Measurements from ENCODE around the gene TRIP13.

The TRIP13 gene

DNA sequence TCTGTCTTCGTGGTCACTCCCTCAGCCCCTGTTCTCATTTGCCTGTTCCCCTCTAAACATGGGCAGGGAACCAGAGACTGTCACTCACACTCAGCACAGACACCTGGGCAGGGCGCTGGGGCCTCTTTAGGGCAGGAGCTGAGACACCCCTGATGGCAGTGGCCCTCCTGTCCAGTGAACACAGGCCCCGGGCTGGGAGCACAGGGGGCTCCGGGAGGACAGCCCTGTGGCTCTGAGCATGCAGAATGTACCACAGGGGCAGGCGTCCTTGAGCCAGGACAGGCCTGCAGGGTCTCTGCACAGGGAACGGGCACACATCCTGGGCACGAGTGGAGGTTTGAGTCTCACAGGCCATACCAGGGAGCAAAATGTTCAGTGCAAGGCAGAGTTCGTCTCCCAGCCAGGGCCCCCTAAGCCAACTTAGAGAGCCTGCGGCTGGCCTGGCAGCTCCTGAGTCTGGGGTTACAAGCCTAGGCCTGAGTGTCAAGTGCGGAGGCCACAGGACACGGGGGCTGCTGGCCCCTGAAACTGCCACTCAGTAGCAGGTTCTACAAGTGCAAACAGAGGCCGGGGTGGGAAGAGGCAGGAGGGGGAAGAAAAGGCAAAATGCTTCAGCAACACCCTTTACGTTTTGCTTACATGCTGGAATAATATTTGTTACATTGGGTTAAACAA, 60.0 kb downstream of the TRIP13 start:
- no peak overlapping the region for H3K4me3 ChIP-seq (ENCODE audit: low read depth, low read length)
- no peak for DNase-seq (ENCODE audit: low read depth)
- TF ChIP-seq, protein P1, sequence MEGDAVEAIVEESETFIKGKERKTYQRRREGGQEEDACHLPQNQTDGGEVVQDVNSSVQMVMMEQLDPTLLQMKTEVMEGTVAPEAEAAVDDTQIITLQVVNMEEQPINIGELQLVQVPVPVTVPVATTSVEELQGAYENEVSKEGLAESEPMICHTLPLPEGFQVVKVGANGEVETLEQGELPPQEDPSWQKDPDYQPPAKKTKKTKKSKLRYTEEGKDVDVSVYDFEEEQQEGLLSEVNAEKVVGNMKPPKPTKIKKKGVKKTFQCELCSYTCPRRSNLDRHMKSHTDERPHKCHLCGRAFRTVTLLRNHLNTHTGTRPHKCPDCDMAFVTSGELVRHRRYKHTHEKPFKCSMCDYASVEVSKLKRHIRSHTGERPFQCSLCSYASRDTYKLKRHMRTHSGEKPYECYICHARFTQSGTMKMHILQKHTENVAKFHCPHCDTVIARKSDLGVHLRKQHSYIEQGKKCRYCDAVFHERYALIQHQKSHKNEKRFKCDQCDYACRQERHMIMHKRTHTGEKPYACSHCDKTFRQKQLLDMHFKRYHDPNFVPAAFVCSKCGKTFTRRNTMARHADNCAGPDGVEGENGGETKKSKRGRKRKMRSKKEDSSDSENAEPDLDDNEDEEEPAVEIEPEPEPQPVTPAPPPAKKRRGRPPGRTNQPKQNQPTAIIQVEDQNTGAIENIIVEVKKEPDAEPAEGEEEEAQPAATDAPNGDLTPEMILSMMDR (conservative IDR thresholded peaks at IDR 0.05; ENCODE audit: low read depth, low read length): no peak

DNA sequence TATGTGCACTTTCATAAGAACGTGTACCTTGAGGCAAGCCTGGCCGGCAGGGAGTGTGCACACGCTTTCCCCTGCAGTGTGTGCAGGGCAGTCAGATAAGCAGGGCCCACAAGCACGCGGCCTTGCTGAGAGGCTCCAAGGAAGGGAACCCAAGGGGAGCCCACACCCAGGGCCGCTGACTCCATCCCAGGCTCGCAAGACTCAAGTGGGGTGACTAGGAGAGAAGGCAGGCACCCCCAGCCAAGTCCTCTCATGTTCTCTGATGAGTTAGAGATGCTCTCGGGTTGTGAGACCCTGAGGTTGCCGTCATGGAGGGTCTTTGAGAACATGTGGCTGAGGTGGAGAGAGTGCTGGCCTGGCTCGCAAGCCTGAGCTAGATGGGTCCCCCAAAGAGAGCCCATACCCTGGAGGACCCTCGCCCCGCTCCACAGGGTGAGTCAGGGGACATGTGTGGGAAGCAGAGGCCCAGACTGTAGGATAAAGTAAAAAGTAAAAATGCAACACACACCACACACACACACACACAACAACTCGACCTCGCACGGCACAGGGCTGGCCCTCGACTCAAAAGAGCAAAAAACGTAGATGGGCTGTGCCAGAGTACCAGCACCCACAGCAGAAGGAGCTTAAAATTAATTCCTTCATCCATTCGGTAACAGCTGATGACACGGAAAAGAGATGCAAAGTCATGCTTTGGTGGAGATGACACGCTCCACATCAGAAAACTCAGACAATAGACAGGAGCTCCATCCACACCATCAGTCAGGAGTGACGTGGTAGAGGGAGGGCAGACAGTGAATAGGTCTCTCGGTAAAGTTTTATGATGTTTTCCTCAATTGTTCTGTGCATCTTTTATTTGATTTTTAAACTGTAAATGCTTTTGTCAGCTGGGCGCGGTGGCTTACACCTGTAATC, 61.1 kb downstream of the TRIP13 start:
- TF ChIP-seq, protein P1 (conservative IDR thresholded peaks at IDR 0.05; ENCODE audit: low read depth, low read length): no peak
- no peak overlapping the region for H3K4me3 ChIP-seq (ENCODE audit: low read depth, low read length)
- no peak for DNase-seq (ENCODE audit: low read depth)

DNA sequence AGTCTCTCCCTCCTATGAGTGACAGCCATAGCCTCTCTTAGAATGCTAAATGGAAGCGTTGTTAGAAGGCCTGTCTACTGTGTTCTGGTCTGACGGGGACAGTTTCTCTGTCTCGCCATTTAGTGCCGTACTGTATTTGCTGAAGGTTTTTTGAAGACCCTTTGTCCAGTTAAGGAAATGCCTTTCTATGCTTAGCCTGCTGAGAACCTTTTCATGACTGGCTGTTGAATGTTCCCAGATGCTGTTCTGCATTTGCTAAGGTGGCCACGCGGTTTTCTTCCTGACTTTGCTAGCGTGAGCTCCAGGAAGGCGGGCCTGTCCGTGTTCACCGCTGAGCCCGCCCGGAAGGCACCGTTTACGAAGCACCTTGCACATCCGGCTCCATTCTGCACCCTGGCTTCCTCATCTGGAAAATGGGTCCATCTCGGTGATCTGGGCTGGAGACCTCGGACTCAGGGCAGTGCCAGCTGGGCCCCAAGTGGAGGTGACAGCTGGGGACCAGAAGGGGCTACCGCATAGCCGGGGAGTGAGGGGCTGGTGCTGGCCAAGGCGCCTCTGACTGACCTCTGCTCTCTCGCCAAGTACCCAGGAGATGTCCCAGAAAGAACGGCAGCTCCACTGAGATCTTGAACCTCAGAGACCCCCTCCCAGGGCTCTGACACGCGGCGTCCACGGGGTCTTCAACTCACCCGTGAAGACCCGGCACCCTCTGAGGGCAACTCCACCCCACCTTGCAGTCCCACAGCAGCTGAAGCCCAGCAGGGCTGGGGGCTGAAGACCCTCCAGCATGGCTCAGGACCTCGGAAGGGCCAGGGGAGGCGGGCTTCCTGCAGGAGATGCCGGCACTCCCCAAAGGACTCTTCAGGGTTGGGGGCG, 63.4 kb downstream of the TRIP13 start:
- DNase-seq (ENCODE audit: low read depth): no peak
- TF ChIP-seq, protein P1 (conservative IDR thresholded peaks at IDR 0.05; ENCODE audit: low read depth, low read length): no peak
- H3K4me3 ChIP-seq (ENCODE audit: low read depth, low read length): no peak overlapping the region

DNA sequence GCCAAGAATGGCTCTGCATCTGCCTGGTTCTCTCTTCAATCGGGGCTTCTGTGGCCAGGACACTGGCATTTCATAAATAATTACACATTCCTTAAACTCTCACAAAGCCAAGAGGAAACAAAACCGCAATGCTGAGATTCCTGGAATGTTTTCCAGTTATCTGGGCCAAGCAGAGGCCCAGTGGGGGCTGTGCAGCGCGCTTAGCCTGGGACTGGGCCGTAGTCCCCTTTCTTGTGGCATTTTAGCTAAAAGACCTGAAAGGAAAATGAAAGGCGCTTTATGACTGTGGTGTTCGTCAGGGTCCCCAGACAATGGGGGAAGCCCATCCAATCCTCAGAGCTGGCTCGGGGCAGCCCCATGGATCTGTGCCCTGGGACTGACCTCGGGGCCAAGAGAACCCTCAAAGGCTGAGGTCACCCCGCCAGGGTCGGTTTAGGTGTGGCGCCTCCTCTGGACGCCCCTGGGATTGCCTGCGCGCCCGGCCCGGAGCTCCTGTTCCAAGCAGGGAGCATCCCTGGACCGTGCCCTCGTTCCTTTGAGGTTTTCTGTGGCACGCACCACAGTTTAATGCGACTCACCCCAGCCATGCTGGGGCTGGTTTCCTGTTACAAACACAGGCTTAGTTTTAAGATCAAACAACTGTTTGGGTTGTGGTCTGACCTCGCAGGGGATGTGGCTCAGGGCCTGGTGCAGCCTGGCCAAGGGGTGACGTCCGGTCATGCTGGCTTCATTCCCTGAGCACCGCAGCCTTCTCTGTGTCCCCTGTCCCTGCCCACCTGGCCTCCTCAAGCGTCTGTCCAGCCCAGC, 64.5 kb downstream of the TRIP13 start:
- no peak overlapping the region for H3K4me3 ChIP-seq (ENCODE audit: low read depth, low read length)

DNA sequence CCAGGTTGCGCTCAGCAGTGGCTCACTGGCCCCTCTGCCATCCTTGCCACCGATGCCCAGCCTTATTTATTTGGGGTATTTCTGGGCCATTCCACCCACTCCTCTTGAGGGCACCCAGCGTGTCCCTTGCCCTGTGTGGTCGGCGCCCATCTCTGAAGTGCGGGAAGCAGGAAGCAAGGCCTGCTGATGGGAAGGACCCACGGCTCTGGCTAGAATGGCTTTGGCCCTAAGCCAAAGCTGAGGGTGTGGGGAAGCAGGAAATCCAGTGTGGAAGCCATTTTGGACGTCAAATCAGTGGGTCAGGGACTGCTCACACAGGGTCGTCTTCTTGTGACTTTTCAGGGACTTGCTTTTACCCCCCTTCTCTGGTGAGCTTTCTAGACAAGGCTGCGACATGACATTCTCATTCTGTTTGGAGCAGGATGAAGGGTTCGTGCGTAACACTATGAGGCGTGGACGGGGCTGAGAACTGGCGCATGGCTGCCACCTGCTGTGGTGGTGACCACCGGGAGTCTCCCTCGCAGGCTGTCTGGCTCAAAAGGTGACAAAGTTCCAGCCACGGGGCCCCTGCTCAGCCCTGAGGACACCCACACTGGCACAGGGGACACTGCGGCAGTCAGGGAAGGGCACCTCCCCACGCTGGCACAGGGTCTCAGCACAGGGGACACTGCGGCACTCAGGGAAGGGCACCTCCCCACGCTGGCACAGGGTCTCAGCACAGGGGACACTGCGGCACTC, 65.2 kb downstream of the TRIP13 start:
- no peak overlapping the region for H3K4me3 ChIP-seq (ENCODE audit: low read depth, low read length)
- TF ChIP-seq, protein P1 (conservative IDR thresholded peaks at IDR 0.05; ENCODE audit: low read depth, low read length): no peak
- DNase-seq (ENCODE audit: low read depth): no peak

More for the DNA sequence above, 64.5 kb downstream of the TRIP13 start:
- DNase-seq (ENCODE audit: low read depth): peak; percentile 67
- TF ChIP-seq, protein P1 (conservative IDR thresholded peaks at IDR 0.05; ENCODE audit: low read depth, low read length): peak; percentile 26

Measured in choroid plexus epithelial cell (primary cell).